K562 (cell line): ENCODE measurements around the gene TIMP4. TPM values are rescaled to one million over a fixed set of nuclear protein-coding genes. Genes with fewer than 3 reads are reported as not detected.
A peak's percentile ranks its signal among the peaks of the same experiment; 100 is the strongest.

Experiments
- polyA plus RNA-seq, 8 experiments: library from polyadenylated mRNA; depleted of rRNA in 4 of 8; stranded (reverse) in 5 of 8; unstranded in 3 of 8; fragments of >200 nt; fragmentation: Nextera tagmentation in 2 of 8; fragmentation: Illumina TruSeq in 1 of 8; extraction: Ambion mirVana in 2 of 8; extraction: Trizol in 1 of 8; gene quantifications; 2 replicates each; pipeline versions ENCODE4 v1.2.1 to v1.2.3, GENCODE V29; 2011 to 2014; ENCODE audit warnings: inconsistent platforms in 1 of 8, missing spikeins in 1 of 8
- total RNA-seq, 7 experiments: library from RNA; depleted of rRNA in 6 of 7; stranded (reverse); fragments of >200 nt in 6 of 7; fragmentation: Illumina TruSeq in 2 of 7; extraction: Trizol in 2 of 7; gene quantifications; 2 replicates each; pipeline versions ENCODE4 v1.2.1 to v1.2.3, GENCODE V29; 2011 to 2021; ENCODE audit warnings: low replicate concordance in 1 of 7
- TF ChIP-seq, protein P1 (sequence below), 2 experiments: fragments of 450-650 bp; formaldehyde crosslinking in 1 of 2; IDR thresholded peaks; 2 replicates each; pipeline versions ENCODE4 v1.4.0 to v1.6.1; 2014 to 2020; ENCODE audit warnings: mild to moderate bottlenecking in 2 of 2, borderline replicate concordance in 1 of 2, low read depth in 1 of 2

The TIMP4 gene
- total and polyA plus RNA-seq, 9 of the 15 experiments (the other 6 are each of a cell fraction or from before 2014, with no cell fraction given): 0.03 to 0.07 TPM; not detected in 7

DNA sequence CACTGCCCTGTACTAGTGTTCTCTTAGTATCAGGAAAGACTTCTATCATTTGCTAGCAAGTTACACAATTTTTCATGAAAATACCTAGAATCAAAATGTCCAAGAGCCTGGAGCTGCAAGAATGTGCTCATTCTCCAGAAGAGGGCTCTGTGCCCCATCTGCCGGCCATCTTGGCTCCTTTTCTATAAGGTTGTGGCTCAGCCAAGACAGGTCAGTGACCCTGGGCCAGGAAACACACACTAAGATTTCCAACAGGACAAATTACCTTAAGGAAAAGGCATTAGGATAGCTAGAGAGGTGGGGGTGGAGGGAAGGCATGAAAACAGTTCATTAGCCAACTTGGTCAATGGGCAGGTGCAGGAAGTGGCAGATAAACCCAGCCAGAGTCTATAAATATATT lies 20.7 kb downstream of the TIMP4 start (continued):
- TF ChIP-seq, protein P1, sequence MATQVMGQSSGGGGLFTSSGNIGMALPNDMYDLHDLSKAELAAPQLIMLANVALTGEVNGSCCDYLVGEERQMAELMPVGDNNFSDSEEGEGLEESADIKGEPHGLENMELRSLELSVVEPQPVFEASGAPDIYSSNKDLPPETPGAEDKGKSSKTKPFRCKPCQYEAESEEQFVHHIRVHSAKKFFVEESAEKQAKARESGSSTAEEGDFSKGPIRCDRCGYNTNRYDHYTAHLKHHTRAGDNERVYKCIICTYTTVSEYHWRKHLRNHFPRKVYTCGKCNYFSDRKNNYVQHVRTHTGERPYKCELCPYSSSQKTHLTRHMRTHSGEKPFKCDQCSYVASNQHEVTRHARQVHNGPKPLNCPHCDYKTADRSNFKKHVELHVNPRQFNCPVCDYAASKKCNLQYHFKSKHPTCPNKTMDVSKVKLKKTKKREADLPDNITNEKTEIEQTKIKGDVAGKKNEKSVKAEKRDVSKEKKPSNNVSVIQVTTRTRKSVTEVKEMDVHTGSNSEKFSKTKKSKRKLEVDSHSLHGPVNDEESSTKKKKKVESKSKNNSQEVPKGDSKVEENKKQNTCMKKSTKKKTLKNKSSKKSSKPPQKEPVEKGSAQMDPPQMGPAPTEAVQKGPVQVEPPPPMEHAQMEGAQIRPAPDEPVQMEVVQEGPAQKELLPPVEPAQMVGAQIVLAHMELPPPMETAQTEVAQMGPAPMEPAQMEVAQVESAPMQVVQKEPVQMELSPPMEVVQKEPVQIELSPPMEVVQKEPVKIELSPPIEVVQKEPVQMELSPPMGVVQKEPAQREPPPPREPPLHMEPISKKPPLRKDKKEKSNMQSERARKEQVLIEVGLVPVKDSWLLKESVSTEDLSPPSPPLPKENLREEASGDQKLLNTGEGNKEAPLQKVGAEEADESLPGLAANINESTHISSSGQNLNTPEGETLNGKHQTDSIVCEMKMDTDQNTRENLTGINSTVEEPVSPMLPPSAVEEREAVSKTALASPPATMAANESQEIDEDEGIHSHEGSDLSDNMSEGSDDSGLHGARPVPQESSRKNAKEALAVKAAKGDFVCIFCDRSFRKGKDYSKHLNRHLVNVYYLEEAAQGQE (IDR thresholded peaks at IDR 0.05; ENCODE audit: borderline replicate concordance): peak; percentile 50; the same call in 1 of the 2 replicates
- TF ChIP-seq, protein P1 (CRISPR knock-in tag; IDR thresholded peaks at IDR 0.05; ENCODE audit: low read depth): no peak
